Astrocyte of the spinal cord (primary cell): ENCODE data around the gene CCL1.
"Not testable (repeated sequence)": the region's sequence is repeated elsewhere in the genome, so short reads cannot be mapped to it uniquely, and the experiment has no call there.

Experiments
- DNase-seq: peaks from one replicate; pipeline ENCODE4 v3.0.0; 2011; ENCODE audit warnings: low read depth, low spot score
- H3K4me3 ChIP-seq: 2 replicates; pipeline ENCODE4 v1.5.1; 2011; ENCODE audit warnings: low read depth, mild to moderate bottlenecking, low read length, moderate library complexity
- CTCF ChIP-seq: IDR thresholded peaks from 2 replicates; pipeline ENCODE4 v1.5.1; 2012; ENCODE audit warnings: low read depth, mild to moderate bottlenecking, low read length, inconsistent platforms
- in situ Hi-C: cut with HindIII; loops from 2 replicates; pipeline ENCODE4 v1.10.0; 2017; ENCODE audit warnings: low sequenced_read_pairs

Gene CCL1

GRCh38 chr17:34339138-34339770 is 23.8 kb downstream of the CCL1 start:
- no peak for TF ChIP-seq CTCF
- no peak for DNase-seq
- in situ Hi-C loops, result no loop called here
- no peak overlapping the region for H3K4me3 ChIP-seq

GRCh38 chr17:34337701-34338100 is 25.3 kb downstream of the CCL1 start:
- no peak overlapping the region for H3K4me3 ChIP-seq
- in situ Hi-C loops, result no loop called here
- no peak for DNase-seq
- no peak for TF ChIP-seq CTCF

- H3K4me3 ChIP-seq, DNase-seq, in situ Hi-C loops: not testable (repeated sequence)
These were observed 35.5 kb downstream of the CCL1 start for GRCh38 chr17:34327580-34327979.

- no peak for TF ChIP-seq CTCF
- DNase-seq, result no peak
- H3K4me3 ChIP-seq, result no peak overlapping the region
- in situ Hi-C loops, result no loop called here
These were observed 41.1 kb downstream of the CCL1 start for GRCh38 chr17:34321964-34322363.

GRCh38 chr17:34319039-34319483 is 44.0 kb downstream of the CCL1 start, which contains the start of gene CCL8:
Gene CCL8 (plus strand): TSS chr17:34319435. CDS start chr17:34319502, 67 bp downstream.
- H3K4me3 ChIP-seq, result no peak within 1 kb of the TSS
- DNase-seq, result no peak
- in situ Hi-C loops, result no loop called here
- no peak for TF ChIP-seq CTCF

GRCh38 chr17:34318474-34318873 is 44.6 kb downstream of the CCL1 start:
- in situ Hi-C loops, result no loop called here
- TF ChIP-seq CTCF, result no peak
- DNase-seq, result no peak
- no peak overlapping the region for H3K4me3 ChIP-seq

GRCh38 chr17:34314279-34314678 is 48.8 kb downstream of the CCL1 start:
- no peak for TF ChIP-seq CTCF
- H3K4me3 ChIP-seq, result no peak overlapping the region
- in situ Hi-C loops, result no loop called here
- no peak for DNase-seq
